ENCODE measurements around the gene RPL10.
A peak's percentile ranks its signal among the peaks of the same experiment; 100 is the strongest.
"Not testable (repeated sequence)": the region's sequence is repeated elsewhere in the genome, so short reads cannot be mapped to it uniquely, and the experiment has no call there.

RPL10 gene

DNA sequence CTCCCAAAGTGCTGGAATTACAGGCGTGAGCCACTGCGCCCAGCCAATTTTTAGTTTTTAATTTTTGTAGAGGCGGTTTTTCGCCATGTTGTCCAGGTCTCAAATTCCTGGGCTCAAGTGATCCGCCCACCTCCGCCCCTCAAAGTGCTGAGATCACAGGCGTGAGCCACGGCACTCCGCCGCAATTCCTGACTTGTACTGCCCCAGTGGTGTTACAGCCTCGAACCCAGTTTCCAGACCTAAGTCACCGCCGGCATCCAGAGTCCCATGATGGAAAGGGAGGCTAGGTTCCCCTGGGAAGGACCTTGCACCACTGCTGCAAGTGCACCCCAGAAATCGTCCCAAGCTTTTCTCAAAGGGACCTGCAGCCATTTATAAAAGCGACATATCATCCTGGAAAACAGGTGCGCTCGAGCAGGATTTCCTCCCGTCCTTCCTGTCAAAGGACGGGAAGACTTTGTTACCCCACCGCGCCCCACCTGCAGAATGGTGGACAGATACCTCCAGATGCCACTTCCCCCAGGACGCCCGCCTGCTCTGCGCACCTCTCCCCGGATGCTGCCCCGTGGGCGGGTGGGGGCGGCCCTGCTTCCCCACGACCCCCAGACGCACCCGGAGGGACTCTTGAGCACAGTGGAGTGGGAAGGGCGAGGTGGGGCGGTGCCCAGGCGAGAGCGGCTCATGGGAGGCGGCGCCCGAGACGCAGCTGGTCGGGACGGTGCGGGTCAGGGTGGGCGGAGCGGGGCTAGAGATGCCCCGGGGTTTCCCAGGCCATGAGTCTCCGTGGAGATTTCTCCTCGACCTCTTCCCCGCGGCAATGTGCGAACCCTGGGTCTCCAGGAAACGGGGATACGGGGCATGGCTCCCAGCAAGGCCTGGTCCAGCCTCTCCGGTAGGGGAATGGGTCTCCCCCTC, 947 bp upstream of the RPL10 start:
- Histone ChIP-seq H3K4me1 (ENCODE audit: insufficient read depth, low read length) (no peaks in the 10 kb centered on the region; the same call in 1 of the 2 replicates), H3K9ac (ENCODE audit: low read depth, low read length) (peak overlapping the region; percentile 74), H3K36me3 (ENCODE audit: insufficient read depth, low read length) (peaks cover 13% of the 10 kb centered on the region; the same call in 1 of the 2 replicates), H3K9me3 (ENCODE audit: control insufficient read depth, insufficient read depth, low read length) (no peaks in the 10 kb centered on the region)

DNA sequence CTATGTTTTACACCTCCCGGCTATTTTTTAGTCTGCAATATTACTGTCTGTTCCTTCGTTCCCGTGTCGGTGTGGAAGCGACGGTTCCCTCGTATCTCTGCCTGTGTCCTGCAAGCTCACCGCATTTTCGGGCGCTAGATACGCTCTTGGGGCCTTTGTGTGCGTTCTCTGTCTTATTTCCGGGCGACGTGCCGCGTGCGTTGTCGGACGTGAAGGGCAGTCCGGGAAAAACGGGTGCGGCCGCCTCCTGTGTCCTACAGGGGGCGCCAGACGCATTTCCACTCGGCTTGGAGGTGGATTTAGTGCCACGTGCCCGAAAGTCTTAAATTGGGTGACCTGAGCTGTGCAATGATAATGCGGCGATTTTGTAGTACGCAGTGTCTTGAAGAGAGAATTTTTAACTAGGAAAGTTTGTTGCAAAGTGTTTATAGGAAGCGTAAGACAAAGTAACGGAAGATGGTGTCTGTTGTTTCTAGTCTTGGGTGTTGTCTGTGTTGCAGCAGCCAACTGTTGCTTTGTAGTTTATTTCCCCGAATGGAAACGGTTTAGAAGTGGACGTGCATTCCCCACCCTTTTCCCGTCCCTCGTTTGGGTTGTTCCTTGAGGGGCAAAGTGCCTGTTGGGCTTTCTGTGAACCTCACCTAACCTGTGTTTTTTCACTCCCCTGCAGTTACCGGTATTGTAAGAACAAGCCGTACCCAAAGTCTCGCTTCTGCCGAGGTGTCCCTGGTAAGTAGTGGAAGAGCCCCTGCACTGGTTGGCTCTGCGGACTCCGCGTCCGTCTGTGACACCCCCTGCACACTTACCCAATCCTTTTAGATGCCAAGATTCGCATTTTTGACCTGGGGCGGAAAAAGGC, 720 bp downstream of the RPL10 start:
- Histone ChIP-seq H3K36me3 (ENCODE audit: insufficient read depth, low read length) (peaks cover 13% of the 10 kb centered on the region; the same call in 1 of the 2 replicates), H3K9me3 (ENCODE audit: control insufficient read depth, insufficient read depth, low read length) (no peaks in the 10 kb centered on the region), H3K4me1 (ENCODE audit: insufficient read depth, low read length) (no peaks in the 10 kb centered on the region; the same call in 1 of the 2 replicates), H3K9ac (ENCODE audit: low read depth, low read length) (peak overlapping the region; percentile 93)

DNA sequence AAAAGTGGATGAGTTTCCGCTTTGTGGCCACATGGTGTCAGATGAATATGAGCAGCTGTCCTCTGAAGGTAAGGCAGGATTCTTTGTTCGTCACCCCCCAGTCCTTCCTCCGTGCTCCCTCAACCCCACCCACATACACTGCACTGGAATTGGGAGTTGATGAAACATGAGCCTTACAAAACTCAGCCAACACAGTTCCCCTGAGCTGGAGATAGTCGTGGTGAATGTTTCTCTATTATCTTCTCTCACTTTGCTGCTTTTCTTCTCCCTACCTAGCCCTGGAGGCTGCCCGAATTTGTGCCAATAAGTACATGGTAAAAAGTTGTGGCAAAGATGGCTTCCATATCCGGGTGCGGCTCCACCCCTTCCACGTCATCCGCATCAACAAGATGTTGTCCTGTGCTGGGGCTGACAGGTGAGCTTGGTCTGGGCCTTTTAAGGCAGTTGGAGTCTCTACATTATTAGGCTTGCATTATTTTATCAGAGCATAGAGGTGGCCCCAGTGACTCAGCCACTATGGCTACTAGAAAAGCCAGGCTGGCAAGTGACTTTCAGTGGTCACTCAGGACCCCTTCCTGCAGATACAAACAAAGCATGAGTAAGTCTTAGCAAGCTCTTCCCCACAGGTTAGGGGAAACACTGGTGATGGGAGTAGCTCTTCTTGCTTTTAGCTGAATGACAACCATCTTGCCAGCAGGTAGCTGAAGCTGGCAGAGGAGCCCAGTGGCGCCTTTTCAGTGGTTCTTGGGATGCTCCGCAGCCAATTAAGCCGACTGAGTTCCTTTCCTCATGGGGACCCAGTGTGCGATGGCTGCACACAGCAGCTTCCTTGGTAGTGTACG, 1.6 kb downstream of the RPL10 start:
- no peaks in the 10 kb centered on the region; the same call in 1 of the 2 replicates for H3K4me1 ChIP-seq (ENCODE audit: insufficient read depth, low read length)
- no peaks in the 10 kb centered on the region for H3K9me3 ChIP-seq (ENCODE audit: control insufficient read depth, insufficient read depth, low read length)
- peak overlapping the region; percentile 93 for H3K9ac ChIP-seq (ENCODE audit: low read depth, low read length)
- H3K36me3 ChIP-seq (ENCODE audit: insufficient read depth, low read length), result peaks cover 13% of the 10 kb centered on the region; the same call in 1 of the 2 replicates

DNA sequence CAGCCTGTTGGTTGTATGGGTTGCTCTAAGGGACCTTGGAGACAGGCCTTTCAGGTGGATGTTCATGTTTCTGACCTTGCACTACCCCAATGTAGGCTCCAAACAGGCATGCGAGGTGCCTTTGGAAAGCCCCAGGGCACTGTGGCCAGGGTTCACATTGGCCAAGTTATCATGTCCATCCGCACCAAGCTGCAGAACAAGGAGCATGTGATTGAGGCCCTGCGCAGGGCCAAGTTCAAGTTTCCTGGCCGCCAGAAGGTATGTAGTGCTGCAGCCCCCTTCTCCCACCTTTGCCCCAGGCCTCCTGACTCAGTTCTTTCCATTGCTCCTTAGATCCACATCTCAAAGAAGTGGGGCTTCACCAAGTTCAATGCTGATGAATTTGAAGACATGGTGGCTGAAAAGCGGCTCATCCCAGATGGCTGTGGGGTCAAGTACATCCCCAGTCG, 2.2 kb downstream of the RPL10 start:
- H3K9ac ChIP-seq (ENCODE audit: low read depth, low read length); H3K9me3 ChIP-seq (ENCODE audit: control insufficient read depth, insufficient read depth, low read length); H3K4me1 ChIP-seq (ENCODE audit: insufficient read depth, low read length): not testable (repeated sequence)
- H3K36me3 ChIP-seq (ENCODE audit: insufficient read depth, low read length), result peaks cover 13% of the 10 kb centered on the region; the same call in 1 of the 2 replicates

DNA sequence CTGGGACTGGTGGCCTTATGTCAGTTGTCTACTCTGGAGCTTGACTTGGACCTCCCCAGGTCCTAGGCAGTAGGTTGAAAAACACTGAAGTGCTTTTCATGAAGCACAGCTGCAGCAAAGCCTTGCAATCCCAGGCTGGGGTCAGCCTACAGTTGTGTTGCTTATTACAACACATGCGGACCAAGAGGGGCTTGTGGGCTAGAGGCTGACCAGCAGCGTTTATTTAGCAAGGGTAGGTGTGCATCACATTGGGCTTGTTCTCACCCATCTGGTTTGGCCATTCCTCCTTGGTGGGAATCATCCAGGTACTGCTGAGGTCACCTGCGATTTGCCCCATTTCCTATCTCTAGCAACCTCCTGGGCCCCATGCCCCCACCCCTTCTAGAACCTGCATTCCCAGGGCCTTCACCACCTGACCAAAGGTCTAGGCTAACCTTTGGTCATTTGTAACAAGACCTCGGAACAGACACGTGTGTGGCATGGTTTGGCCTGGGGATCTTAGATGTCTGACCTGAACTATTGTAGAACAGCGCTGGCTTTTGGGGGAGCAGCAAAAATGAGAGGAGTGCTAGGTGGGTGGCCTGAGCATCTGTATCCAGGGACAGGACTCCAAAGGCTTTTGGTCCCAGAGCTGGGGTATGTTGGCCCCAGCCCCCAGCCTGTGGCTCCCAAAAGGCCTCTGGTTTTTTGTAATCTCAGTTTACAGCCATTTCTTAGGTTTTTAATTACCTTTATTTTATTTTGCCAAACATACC, 3.0 kb downstream of the RPL10 start:
- Histone ChIP-seq H3K4me1 (ENCODE audit: insufficient read depth, low read length) (no peaks in the 10 kb centered on the region; the same call in 1 of the 2 replicates), H3K36me3 (ENCODE audit: insufficient read depth, low read length) (peaks cover 13% of the 10 kb centered on the region; the same call in 1 of the 2 replicates), H3K9me3 (ENCODE audit: control insufficient read depth, insufficient read depth, low read length) (no peaks in the 10 kb centered on the region), H3K9ac (ENCODE audit: low read depth, low read length) (no peak overlapping the region)

DNA sequence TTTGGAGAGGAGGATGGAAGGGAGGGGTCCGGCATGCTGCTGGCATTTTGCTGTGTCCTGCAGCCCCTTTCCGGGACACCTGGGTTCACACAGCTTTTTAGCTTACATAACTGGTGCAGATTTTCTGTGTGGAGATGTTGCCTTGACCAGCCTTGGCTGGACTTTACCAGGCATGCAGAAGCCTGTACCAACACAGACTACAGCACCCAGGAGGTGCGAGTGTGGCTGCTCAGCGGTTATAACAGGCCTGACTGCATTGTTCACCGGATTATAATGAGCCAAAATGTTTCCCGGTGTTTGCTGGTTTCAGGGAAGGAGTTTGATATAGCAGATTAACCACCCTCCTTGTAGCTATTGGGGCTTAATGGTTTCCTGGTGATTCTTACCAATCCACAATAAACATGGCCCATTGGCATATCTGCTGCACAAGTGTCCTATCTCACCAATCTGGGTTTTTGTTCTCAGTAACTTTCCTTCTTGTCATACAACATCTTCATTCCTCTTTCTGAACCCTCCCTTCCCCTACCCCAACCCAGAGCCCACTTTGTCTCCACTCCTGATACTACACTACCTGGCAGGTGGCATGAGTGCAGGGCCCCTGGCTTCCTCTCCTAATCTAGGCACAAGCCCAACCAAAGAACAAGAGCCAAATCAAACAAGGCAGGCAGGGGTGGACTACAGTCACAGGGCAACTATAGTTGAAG, 3.9 kb downstream of the RPL10 start:
- Histone ChIP-seq H3K4me1 (ENCODE audit: insufficient read depth, low read length) (no peaks in the 10 kb centered on the region; the same call in 1 of the 2 replicates), H3K9ac (ENCODE audit: low read depth, low read length) (no peak overlapping the region), H3K9me3 (ENCODE audit: control insufficient read depth, insufficient read depth, low read length) (no peaks in the 10 kb centered on the region), H3K36me3 (ENCODE audit: insufficient read depth, low read length) (peaks cover 13% of the 10 kb centered on the region; the same call in 1 of the 2 replicates)

DNA sequence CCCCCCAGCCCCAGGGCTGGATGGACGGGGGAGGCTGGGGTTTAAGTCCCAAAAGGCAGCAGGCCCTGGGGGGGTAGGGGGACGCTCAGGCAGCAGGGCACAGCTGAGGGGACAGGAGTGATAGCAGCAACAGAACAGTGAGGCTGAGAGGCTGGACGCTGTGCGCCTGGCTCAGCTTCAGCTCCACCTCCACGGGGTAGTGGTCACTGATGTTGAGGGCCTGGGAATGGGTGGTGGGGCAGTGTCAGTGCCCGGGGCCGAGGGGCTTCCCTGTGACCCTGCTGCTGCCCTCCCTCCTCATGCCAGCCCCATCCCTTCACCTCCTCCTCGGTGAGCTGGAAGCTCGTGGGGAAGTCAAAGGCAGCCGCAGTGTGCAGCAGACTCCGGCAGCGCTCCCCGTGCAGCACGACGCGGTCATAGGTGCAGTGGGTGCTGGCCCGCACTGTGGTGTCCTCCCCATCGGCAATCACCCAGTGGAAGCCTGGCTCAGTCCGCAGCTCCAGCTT, 4.5 kb downstream of the RPL10 start:
- no peaks in the 10 kb centered on the region for H3K9me3 ChIP-seq (ENCODE audit: control insufficient read depth, insufficient read depth, low read length)
- peaks cover 13% of the 10 kb centered on the region; the same call in 1 of the 2 replicates for H3K36me3 ChIP-seq (ENCODE audit: insufficient read depth, low read length)
- no peak overlapping the region for H3K9ac ChIP-seq (ENCODE audit: low read depth, low read length)
- H3K4me1 ChIP-seq (ENCODE audit: insufficient read depth, low read length), result no peaks in the 10 kb centered on the region; the same call in 1 of the 2 replicates

DNA sequence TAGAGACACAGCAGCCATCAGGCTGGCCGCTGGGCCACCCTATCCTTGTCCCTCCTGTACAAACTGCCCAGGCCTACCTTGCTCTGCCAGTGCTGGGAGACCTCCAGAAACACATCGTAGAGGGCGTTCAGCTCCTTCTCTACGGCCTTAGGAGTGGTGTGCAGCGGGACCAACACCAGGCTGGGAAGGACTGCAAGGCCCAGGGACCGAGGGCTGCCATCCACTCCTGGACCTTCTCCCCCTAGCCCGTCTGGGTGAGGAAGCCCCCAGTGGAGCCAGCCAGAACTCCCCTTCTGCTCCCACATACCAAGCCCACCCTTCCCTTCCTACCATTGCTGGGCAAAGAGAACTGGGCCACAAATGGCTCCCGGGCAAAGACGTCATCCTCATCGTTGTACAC, 5.0 kb downstream of the RPL10 start:
- H3K36me3 ChIP-seq (ENCODE audit: insufficient read depth, low read length), result peaks cover 13% of the 10 kb centered on the region; the same call in 1 of the 2 replicates
- no peaks in the 10 kb centered on the region for H3K9me3 ChIP-seq (ENCODE audit: control insufficient read depth, insufficient read depth, low read length)
- H3K4me1 ChIP-seq (ENCODE audit: insufficient read depth, low read length), result no peaks in the 10 kb centered on the region; the same call in 1 of the 2 replicates
- no peak overlapping the region for H3K9ac ChIP-seq (ENCODE audit: low read depth, low read length)

DNA sequence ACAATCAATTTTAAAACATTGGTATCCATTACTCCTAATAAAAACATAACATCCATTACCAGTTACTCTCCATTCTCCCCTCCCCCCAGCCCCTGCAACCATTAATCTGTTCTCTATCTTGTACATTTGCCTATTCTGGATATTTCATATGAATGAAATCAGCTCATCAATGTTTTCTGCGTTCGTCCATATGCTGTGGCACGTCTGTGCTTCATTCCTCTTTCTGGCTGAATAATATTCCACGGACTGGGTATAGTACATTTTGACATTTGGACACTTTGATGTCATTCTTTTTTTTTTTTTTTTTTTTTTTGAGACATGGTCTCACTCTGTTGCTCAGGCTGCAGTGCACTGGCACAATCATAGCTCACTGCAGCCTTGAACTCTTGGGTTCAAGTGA, 5.7 kb downstream of the RPL10 start:
- Histone ChIP-seq H3K9ac (ENCODE audit: low read depth, low read length) (no peak overlapping the region), H3K4me1 (ENCODE audit: insufficient read depth, low read length) (no peaks in the 10 kb centered on the region; the same call in 1 of the 2 replicates), H3K36me3 (ENCODE audit: insufficient read depth, low read length) (peaks cover 13% of the 10 kb centered on the region; the same call in 1 of the 2 replicates), H3K9me3 (ENCODE audit: control insufficient read depth, insufficient read depth, low read length) (no peaks in the 10 kb centered on the region)

DNA sequence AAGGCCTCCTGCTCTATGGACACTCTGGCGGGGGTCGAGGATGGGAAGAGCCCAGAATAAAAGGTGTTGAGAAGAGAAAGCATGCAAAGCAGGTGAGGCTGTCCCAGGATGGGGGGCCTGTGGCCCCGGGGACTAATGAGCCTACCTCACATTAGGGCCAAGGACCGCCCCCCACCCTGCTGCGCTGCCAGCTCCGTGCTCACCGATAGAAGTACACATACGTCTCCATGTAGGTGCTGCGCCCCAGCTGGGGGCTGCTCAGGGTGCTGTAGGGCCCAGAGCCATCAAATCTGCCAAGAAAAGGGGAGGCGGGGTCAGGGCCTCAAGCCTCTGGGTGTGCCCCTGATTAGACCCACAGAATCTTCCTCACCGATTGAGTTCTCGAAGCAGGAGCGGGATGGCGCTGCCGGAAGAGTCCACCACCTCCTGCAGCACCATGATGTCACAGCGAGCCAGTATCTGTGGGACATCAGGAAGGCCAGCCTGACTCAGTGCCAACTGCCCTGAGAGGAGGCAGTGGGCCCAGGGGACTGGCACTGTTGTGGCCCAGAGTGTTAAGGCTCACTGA, 6.5 kb downstream of the RPL10 start:
- H3K4me1 ChIP-seq (ENCODE audit: insufficient read depth, low read length), result no peaks in the 10 kb centered on the region; the same call in 1 of the 2 replicates

DNA sequence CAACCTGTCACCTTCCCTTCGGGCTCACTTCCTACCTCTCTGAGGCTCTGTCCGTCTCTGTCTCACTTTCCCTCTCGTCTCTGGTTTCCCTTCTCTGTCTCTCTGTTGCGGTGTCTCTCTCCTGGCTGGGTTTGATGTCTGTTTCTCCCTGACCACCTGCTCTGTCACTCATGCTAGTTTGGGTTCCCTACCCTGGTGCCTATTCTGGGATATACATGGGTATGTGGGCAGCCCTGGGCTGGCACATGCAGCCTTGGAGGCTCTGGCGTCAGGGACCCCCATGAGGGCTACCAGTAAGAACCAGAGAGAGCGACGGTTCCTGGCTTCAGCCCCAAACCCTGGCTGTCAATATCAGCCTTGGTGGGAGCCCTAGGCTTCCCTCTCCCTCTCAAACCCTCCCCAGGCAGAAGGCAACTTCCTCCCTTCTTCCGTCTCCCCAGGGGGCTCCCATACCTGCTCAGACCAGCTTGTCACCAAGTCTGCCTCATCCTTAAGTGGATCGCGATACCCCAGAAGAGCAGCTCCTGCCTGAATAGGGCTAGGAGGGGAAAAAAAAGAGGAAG, 10.6 kb downstream of the RPL10 start:
- Histone ChIP-seq H3K9ac (ENCODE audit: low read depth, low read length) (peak overlapping the region; percentile 64), H3K9me3 (ENCODE audit: control insufficient read depth, insufficient read depth, low read length) (no peaks in the 10 kb centered on the region), H3K4me1 (ENCODE audit: insufficient read depth, low read length) (no peaks in the 10 kb centered on the region; the same call in 1 of the 2 replicates), H3K36me3 (ENCODE audit: insufficient read depth, low read length) (no peaks in the 10 kb centered on the region)

More for the DNA sequence above, 6.5 kb downstream of the RPL10 start:
- H3K36me3 ChIP-seq (ENCODE audit: insufficient read depth, low read length), result 0 out of 2 replicates have a peak, but pooled peaks cover 4% of the 10 kb centered on the region
- H3K9ac ChIP-seq (ENCODE audit: low read depth, low read length), result no peak overlapping the region
- H3K9me3 ChIP-seq (ENCODE audit: control insufficient read depth, insufficient read depth, low read length), result no peaks in the 10 kb centered on the region
